HEK293T (cell line): ENCODE results near the gene LILRA1.

Experiments
- BHLHE40 ChIP-seq: fragments of 450-650 bp; IDR thresholded peaks from 2 replicates; pipeline ENCODE4 v1.6.1; 2016; ENCODE audit warnings: mild to moderate bottlenecking, moderate library complexity, borderline replicate concordance
- CTBP1 ChIP-seq: fragments of 450-650 bp; IDR thresholded peaks from 2 replicates; pipeline ENCODE4 v1.6.1; 2016; ENCODE audit warnings: borderline replicate concordance
- FOXK2 ChIP-seq: fragments of 450-650 bp; IDR thresholded peaks from 2 replicates; pipeline ENCODE4 v1.6.1; 2016; ENCODE audit warnings: mild to moderate bottlenecking
- FOXM1 ChIP-seq: fragments of 450-650 bp; IDR thresholded peaks from 2 replicates; pipeline ENCODE4 v1.6.1; 2017; ENCODE audit warnings: mild to moderate bottlenecking, borderline replicate concordance
- L3MBTL2 ChIP-seq: fragments of 450-650 bp; conservative IDR thresholded peaks from 2 replicates; pipeline ENCODE4 v1.6.1; 2016; ENCODE audit warnings: mild to moderate bottlenecking
- SP1 ChIP-seq: fragments of 450-650 bp; IDR thresholded peaks from 2 replicates; pipeline ENCODE4 v1.6.1; 2017
- SUZ12 ChIP-seq: fragments of 450-650 bp; IDR thresholded peaks from 2 replicates; pipeline ENCODE4 v1.6.1; 2016; ENCODE audit warnings: mild to moderate bottlenecking
- TARDBP ChIP-seq: fragments of 450-650 bp; IDR thresholded peaks from 2 replicates; pipeline ENCODE4 v1.6.1; 2016
- ZNF384 ChIP-seq: fragments of 450-650 bp; IDR thresholded peaks from 2 replicates; pipeline ENCODE4 v1.6.1; 2016
- TF ChIP-seq, protein P1 (sequence below): fragments of 450-650 bp; IDR thresholded peaks from 2 replicates; pipeline ENCODE4 v1.6.1; 2016

DNA sequence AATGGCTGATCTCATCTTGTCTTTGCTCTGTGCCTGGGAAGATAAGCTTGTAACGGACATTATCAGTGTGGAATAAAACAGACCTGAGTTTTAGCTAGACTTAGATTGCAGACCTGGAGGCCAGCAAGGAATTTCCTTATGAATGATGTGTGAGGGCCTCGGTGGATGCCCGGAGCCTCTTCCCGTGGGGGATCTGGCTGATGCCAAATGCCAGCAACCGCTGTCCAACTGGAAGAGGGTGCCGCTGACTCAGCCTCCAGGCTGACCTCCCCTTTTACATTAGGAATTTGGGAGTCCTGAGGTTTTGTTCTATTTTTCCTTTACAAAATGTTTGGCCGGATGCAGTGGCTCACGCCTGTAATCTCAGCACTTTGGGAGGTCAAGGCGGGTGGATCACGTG, 39.4 kb upstream of the LILRA1 start:
- TF ChIP-seq FOXK2 (no peak), TARDBP (no peak), FOXM1 (no peak), ZNF384 (no peak), SUZ12 (no peak), CTBP1 (no peak), L3MBTL2 (no peak), BHLHE40 (no peak), SP1 (no peak)
- TF ChIP-seq, protein P1, sequence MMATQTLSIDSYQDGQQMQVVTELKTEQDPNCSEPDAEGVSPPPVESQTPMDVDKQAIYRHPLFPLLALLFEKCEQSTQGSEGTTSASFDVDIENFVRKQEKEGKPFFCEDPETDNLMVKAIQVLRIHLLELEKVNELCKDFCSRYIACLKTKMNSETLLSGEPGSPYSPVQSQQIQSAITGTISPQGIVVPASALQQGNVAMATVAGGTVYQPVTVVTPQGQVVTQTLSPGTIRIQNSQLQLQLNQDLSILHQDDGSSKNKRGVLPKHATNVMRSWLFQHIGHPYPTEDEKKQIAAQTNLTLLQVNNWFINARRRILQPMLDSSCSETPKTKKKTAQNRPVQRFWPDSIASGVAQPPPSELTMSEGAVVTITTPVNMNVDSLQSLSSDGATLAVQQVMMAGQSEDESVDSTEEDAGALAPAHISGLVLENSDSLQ: no peak
